ENCODE measurements around the gene TTC27. TPM values are rescaled to one million over a fixed set of nuclear protein-coding genes. Genes with fewer than 3 reads are reported as not detected.

The TTC27 gene
- total RNA-seq, 6 experiments from 2014 or later = 6.8 to 9.5 (median 7.3) TPM

DNA sequence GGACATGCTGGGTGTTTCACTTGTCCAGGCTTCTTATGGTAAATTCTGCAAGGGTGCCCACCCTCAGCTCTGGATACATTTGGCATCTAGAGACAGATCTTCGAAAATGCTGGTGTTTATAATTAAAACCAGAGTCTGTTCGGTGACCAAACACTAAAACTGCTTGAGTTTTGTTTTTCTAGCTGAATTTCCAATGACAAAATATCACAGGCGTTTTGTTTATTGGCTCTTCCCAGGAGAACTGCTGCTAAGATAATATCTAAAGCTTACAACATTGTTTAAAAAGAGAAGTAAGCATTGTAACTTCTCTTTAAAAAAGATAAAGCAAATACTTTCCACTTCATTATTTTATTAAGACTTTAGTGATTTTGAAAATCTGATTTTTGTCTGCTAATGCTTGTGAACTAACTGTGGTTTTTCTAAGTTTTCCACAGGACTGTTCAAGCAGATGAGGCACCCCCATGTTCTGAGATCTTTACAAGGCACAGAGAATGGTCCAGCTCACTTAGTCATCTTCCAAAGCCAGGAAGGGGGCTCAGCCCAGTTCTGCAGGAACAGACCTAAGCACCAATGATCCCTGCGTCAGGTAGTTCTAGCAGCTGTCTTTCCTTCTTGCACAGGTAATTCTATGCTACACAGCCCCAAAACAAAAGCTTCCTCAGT is 224.1 kb downstream of the TTC27 start:
- TF ChIP-seq, protein P1, sequence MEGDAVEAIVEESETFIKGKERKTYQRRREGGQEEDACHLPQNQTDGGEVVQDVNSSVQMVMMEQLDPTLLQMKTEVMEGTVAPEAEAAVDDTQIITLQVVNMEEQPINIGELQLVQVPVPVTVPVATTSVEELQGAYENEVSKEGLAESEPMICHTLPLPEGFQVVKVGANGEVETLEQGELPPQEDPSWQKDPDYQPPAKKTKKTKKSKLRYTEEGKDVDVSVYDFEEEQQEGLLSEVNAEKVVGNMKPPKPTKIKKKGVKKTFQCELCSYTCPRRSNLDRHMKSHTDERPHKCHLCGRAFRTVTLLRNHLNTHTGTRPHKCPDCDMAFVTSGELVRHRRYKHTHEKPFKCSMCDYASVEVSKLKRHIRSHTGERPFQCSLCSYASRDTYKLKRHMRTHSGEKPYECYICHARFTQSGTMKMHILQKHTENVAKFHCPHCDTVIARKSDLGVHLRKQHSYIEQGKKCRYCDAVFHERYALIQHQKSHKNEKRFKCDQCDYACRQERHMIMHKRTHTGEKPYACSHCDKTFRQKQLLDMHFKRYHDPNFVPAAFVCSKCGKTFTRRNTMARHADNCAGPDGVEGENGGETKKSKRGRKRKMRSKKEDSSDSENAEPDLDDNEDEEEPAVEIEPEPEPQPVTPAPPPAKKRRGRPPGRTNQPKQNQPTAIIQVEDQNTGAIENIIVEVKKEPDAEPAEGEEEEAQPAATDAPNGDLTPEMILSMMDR (IDR thresholded peaks at IDR 0.05) = no peak
- H3K4me3 ChIP-seq = no peak overlapping the region
- no peaks in the 10 kb centered on the region for H3K9me3 ChIP-seq
- no peaks in the 10 kb centered on the region for H3K36me3 ChIP-seq
- ATAC-seq (no peak), DNase-seq (no peak)
- no peak overlapping the region for H3K27ac ChIP-seq
- H3K27me3 ChIP-seq = no peaks in the 10 kb centered on the region
- 44% methylated on average over 3 of the region's 4 CpGs for WGBS (ENCODE audit: insufficient coverage, low coverage, low lambda C conversion rate, missing lambda C conversion rate)
- intact Hi-C loops (cut with DNase I) = no loop called here
- no peaks in the 10 kb centered on the region for H3K4me1 ChIP-seq

DNA sequence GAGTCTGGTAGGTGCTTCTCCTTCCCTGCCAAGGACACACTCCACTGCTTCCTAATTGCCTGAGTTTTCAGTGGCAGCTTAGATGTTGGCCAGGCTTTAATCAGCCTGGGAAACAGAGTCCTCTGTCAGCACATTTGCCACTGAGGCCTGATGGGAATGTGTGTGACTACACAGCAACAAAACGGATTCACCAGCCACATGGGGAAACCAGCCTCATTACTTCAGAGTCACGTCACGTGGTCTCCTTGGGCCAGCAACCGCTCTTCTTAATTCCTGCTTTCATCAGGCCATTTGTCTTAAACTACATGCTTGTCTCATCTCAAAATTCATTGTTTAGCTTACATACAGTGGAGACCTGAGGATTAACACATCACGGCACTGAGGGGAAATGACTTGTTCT is 225.0 kb downstream of the TTC27 start:
- DNase-seq (no peak), ATAC-seq (no peak)
- H3K36me3 ChIP-seq = no peaks in the 10 kb centered on the region
- no peak overlapping the region for H3K27ac ChIP-seq
- no peaks in the 10 kb centered on the region for H3K9me3 ChIP-seq
- intact Hi-C loops (cut with DNase I) = no loop called here
- WGBS (ENCODE audit: insufficient coverage, low coverage, low lambda C conversion rate, missing lambda C conversion rate) = 92% methylated on average over 5 of the region's 5 CpGs
- H3K4me1 ChIP-seq = no peaks in the 10 kb centered on the region
- no peak for TF ChIP-seq POLR2A (IDR thresholded peaks at IDR 0.05)
- TF ChIP-seq, protein P1 (IDR thresholded peaks at IDR 0.05) = no peak
- no peaks in the 10 kb centered on the region for H3K27me3 ChIP-seq
- H3K4me3 ChIP-seq = no peak overlapping the region

- Histone ChIP-seq H3K27ac (no peak overlapping the region), H3K9me3 (no peaks in the 10 kb centered on the region), H3K4me1 (no peaks in the 10 kb centered on the region), H3K36me3 (no peaks in the 10 kb centered on the region), H3K27me3 (no peaks in the 10 kb centered on the region), H3K4me3 (no peak overlapping the region)
- no peak for TF ChIP-seq POLR2A (IDR thresholded peaks at IDR 0.05)
- TF ChIP-seq, protein P1 (IDR thresholded peaks at IDR 0.05) = no peak
- no peak for ATAC-seq
- intact Hi-C loops (cut with DNase I) = no loop called here
- 31% methylated on average over 3 of the region's 3 CpGs for WGBS (ENCODE audit: insufficient coverage, low coverage, low lambda C conversion rate, missing lambda C conversion rate)
- no peak for DNase-seq
Measured at GRCh38 chr2:32856891-32857290, 229.0 kb downstream of the TTC27 start.

- TF ChIP-seq POLR2A (IDR thresholded peaks at IDR 0.05) = no peak
- TF ChIP-seq, protein P1 (IDR thresholded peaks at IDR 0.05) = no peak
- no peak overlapping the region for H3K27ac ChIP-seq
- 58% methylated on average over 2 of the region's 8 CpGs for WGBS (ENCODE audit: insufficient coverage, low coverage, low lambda C conversion rate, missing lambda C conversion rate)
- DNase-seq = no peak
- H3K36me3 ChIP-seq = no peaks in the 10 kb centered on the region
- no peak for ATAC-seq
- intact Hi-C loops (cut with DNase I) = no loop called here
- no peaks in the 10 kb centered on the region for H3K27me3 ChIP-seq
- H3K4me1 ChIP-seq = no peaks in the 10 kb centered on the region
- H3K9me3 ChIP-seq = no peaks in the 10 kb centered on the region
- H3K4me3 ChIP-seq = no peak overlapping the region
Measured at GRCh38 chr2:32858713-32859112, 230.9 kb downstream of the TTC27 start.

- Histone ChIP-seq H3K4me1 (no peaks in the 10 kb centered on the region), H3K27me3 (no peaks in the 10 kb centered on the region), H3K27ac (no peak overlapping the region), H3K9me3 (no peaks in the 10 kb centered on the region), H3K4me3 (no peak overlapping the region), H3K36me3 (no peaks in the 10 kb centered on the region)
- DNase-seq = no peak
- no peak for ATAC-seq
- intact Hi-C loops (cut with DNase I) = no loop called here
- TF ChIP-seq POLR2A (IDR thresholded peaks at IDR 0.05) = no peak
- TF ChIP-seq, protein P1 (IDR thresholded peaks at IDR 0.05) = no peak
Measured at GRCh38 chr2:32860385-32860784, 232.5 kb downstream of the TTC27 start.

Data from right lobe of liver (tissue), 6 donors.